Islet of Langerhans (tissue), 1 donor: ENCODE data around the gene PITPNC1.
A peak's percentile ranks its signal among the peaks of the same experiment; 100 is the strongest.
"Not testable (repeated sequence)": the region's sequence is repeated elsewhere in the genome, so short reads cannot be mapped to it uniquely, and the experiment has no call there.

Experiments
- FAIRE-seq: peaks from one replicate; lab custom pipeline; 2011; peaks lifted over from hg19 to GRCh38; lab: Jason Lieb, UNC

The PITPNC1 gene

DNA sequence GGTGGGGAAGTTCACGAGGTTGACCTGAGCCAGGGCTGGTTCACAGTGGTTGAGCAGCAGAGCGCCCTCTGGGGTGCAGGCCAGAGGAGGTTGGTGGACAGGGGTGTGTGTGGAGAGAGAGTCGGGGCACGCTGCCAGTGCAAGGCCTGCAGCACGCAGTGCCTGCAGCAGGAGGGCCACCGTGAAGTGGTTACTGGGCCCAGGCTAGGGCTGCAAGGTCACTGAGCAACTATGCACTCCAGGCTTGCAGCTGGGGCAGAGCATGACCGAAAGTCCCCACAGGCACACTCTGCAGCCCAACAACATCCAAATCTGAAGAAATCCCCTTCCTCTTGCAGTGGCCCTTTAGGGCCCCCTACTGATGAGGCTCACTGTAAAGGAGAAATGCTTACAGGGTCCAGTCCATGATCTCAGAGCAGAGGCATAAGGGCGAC lies 251.5 kb downstream of the PITPNC1 start:
- FAIRE-seq: no peak

DNA sequence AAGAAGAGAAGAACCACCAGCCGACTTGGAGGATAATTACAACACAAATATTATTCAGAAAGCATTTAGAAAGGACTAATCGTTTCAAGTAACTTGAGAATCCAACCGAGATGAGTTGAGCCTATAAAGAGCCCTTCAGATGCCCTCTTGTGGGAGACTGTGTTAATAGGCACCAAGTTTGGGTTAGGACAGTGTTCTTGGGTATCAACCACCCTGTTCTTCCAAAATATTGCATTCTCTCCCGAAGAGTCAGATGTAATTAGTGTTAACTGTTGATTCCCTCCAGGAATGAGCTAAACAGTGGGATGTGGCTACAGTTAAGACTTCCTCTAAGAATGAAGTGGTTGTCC lies 252.9 kb downstream of the PITPNC1 start:
- no peak for FAIRE-seq

DNA sequence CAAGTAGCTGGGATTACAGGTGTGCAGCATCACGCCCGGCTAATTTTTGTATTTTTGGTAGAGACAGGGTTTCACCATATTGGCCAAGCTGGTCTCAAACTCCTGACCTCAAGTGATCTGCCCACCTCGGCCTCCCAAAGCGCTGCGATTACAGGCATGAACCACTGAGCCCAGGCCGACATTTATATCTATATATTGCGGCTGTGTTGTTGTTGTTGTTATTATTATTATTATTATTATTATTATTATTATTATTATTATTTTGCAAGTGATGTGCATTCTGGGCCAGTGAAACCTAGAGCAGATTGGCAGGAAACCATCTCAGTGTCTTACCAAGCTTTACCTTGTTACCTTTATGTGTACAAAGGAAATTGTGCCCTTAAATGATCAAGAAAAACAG lies 253.8 kb downstream of the PITPNC1 start:
- FAIRE-seq: not testable (repeated sequence)

DNA sequence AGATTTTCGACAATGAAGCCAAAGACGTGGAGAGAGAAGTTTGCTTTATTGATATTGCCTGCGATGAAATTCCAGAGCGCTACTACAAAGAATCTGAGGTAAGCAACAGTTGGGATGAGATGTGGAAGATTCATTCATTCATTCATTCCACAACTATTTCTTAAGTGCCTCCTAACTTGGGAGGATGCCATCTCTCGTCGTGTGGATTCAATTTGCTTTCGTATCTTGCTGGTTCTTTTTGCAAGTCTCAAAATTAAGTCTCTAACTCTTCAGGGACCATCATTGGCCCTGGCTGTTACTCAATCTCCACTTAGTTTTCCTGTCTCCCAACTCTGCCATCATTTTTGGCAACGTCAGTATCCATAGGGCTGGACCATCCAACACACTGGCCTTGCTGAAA lies 255.1 kb downstream of the PITPNC1 start:
- no peak for FAIRE-seq

DNA sequence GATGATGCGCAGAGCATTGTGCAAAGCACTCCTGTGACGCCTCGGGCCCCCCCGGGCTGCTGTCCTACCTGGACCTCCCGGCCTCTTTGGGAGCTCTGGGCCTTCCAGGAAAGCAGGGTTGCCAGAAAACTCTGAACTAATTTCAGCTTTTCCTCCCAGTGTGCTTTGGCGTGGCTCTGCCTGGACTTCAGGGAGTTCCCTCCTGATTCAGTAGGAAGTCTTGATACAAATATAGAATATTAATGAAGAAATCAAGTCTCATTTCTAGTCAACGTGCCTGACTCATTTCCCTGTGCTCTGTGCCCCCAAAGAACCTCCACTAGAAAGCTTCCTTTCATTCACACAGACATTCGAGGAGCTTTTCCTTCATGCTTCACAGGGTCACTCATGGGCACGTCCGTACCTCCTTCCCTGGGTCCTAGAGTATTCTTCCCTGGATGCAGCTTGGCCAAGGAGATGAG lies 256.7 kb downstream of the PITPNC1 start:
- FAIRE-seq: no peak

DNA sequence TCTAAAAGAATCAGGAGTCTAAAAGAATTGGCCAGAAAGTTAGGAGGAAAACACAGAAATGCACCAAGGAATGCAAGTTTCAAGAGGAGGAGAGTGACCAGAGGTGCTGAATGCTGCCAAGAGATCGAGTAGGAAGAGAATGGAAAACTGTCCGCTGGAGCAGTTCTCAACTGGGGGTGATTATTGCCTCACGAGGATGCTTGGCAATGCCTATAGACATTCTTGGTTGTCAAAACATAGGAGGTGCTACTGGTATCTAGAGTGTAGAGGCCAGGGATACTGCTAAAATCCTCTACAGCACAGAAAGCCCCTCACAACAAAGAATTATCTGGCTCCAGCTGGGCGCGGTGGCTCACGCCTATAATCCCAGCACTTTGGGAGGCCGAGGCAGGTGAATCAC lies 258.6 kb downstream of the PITPNC1 start:
- no peak for FAIRE-seq

DNA sequence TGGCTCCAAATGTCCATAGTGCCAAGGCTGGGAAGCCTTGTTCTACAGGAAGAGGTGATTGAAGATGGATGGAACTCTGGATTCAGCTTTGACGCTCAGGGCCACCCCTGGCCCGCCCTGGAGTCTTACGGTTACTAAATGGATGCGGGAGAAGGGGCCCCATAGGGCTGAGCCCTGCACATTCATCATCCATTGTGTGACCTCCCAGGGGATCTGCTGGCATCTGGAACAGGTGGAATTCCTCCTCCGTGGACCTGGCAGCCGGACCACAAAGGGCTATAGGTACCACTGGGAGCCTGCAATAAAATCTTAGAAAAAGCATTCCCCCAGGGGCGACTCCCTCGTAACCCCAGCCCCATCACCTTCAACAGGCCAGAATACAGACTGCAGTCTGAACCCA lies 259.2 kb downstream of the PITPNC1 start:
- FAIRE-seq: no peak

DNA sequence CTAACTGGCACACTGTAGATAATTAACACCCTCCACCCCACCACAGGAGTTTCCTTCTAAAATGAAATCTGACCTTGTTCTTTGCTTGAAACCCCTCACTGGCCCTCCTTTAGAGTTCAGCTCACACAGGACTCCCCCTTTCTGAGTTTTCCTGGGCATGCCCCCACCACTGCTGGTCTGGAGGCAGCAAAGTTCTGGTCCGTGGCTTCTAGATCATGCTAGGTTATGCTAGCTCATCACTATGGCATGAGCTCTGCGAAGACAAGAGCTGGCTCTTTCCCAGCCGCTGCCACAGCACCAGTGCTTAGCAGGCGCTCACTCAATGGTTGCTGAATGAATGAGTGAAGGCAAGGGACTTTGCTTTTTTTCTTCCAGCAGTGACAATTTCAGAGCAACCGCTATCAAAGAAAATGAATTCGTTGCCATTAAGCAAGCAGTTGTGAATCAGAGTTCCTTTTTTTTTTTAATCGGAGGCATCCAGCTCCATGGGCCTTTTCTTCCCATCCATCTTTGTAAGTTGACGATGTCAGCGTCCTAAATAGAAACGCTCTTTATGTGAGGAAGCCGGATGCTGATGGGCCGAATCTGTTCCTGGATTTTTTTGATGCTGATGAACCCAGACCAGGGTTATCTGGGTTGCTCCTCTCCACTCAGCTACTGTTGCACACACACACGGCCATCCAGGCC lies 259.9 kb downstream of the PITPNC1 start:
- FAIRE-seq: no peak

DNA sequence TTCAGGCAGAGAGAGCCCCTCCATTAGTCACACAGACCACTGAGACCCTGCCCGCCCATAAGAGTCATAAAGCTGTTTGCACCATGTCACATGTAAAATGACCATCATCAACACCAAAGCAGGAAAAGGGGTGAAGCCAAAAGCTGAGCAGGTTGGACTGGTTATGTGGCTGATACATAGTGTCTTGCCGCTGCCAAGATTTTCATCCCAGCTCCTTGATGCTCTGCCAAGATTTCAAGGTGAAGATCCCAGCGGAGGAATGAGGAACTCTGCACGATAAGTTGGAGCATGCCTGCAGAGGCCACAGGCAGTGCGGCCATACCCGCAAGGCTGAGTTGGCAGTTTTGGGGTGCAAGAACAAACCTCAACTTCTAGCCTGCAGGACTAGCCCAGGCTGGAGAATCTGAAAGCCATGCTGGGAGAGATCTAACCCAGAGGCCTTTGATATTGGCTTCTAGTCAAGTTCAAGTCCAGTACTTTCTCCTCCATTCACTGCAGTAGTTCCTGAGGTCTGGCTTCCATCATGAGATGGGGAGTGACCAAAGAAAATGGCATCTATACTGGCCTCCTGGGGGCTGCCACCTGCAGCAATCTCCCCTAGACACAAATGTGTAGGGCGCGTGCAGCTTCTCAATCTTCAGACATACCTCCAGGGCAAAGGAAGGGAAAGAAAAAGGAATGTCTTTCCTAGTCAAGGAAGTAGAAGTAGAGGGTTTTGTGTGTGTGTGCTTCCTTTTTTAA lies 261.0 kb downstream of the PITPNC1 start:
- no peak for FAIRE-seq

DNA sequence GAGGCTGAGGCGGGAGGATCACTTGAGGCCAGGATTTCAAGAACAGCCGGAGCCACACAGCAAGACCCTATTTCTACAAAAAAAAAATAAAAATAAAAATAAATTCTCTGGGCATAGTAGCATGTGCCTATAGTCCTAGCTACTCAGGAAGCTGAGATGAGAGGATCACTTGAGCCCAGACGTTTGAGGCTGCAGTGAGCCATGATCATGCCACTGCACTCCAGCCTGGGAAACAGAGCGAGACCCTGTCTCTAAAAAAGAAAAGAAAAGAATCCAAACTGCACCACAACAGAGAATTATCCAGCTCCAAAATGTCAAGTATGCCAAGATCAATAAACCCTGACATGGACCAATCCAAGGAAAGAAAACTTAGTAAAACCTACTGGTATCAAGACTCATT lies 261.8 kb downstream of the PITPNC1 start:
- FAIRE-seq: no peak

DNA sequence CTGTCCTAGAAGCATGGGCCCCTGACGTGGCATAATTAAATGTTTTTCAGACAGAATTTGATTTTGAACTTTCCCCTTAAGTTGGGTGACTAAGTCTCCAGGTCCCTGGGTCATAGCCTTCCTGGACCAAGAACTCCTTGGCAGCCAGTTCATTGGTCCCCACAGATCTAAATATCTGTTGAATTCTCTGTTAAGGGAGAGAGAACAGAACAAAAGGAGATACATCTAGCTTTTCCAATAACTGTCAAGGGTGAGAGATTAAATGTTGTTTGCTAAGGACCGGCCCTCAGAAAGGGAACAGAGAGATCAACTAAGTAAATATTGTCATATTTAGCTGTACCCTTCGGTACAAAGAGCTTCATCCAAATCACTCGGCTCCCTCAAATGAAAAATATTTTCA lies 262.5 kb downstream of the PITPNC1 start:
- FAIRE-seq: peak; percentile 9

DNA sequence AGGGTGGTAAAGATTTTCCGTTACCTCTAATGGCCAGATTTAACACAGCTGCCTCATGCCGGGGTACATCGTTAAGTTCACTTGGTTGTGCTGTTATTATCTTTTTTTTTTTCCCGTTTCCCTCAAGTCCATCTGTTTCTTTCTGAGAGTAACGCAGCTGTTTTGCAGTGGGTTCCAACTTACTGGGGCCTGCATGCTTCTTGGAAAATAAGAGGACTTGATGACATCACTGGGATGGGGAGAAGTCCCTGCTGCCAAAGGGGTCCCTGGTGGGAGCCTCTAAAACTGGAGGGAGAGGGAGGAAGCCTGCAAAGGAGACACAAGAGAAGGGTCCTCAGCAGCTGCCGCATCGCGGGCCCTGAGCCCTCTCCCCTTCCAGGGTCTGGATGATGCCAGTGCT lies 262.9 kb downstream of the PITPNC1 start:
- no peak for FAIRE-seq

DNA sequence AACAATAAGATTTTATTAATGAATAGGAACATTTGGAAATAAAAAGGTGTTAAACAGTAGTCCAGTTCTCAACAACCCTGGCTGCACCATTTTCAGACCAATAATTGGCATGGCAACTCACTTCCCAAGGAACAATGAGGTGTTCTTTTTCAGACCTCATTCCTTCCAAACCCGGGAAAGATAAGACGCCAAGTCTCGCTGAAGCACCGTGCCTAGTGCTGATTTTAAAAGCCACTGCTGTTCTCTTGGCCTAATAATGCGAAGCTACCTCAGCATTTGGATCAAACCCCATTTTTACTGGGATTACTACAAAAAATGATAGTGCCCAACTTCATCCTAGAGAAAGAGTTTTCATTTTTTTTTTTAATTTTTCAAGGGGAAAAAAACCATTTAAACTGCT lies 265.4 kb downstream of the PITPNC1 start:
- no peak for FAIRE-seq

DNA sequence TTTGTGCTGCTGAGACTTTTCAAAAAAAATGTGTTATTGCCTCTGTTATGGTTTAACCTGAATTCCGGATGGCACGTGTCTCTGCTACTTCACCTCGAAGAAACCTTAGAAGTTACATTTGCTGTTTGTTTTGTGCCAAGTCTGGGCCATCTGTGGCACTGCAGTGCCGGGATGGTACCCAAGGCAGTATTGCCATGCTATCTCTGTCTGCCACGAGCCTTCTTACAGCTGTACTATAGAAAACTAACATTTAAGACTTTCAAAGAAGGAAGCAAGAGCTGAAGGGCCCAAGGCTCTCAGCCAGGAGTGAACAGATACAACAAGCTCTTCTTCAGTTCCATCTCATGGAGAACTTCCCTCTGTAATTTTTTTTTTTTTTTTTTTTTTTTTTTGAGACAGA lies 267.0 kb downstream of the PITPNC1 start:
- no peak for FAIRE-seq

DNA sequence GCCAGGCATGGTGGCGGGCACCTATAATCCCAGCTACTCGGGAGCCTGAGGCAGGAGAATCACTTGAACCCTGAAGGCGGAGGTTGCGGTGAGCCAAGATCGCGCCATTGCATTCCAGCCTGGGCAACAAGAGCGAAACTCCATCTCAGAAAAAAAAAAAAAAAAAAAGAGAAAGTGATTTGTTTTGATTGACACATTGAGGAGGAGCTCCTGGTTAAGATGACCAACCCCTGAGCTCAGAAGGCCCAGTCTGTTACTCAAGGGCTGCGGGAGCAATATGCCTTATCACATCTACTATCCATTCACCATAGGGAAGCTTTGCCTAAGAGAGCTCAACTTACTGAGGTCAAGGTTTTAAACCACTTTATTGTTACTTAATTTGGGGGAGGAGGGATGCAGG lies 268.1 kb downstream of the PITPNC1 start:
- FAIRE-seq: not testable (repeated sequence)

DNA sequence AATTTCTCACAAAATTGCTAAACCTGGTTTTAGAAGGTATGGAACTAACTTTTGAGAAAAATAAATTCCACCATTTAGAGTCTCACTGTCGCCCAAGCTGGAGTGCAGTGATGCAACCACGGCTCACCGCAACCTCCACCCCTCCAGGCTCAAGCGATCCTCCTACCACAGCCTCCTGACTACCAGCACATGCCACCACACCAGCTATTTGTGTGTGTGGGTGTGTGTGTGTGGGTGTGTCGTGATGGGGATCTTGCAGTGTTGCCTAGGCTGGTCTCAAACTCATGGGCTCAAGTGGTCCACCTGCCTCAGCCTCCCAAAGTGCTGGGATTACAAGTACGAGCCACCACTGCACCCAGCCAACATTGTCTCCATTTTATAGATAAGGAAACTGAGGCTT lies 269.4 kb downstream of the PITPNC1 start:
- no peak for FAIRE-seq

DNA sequence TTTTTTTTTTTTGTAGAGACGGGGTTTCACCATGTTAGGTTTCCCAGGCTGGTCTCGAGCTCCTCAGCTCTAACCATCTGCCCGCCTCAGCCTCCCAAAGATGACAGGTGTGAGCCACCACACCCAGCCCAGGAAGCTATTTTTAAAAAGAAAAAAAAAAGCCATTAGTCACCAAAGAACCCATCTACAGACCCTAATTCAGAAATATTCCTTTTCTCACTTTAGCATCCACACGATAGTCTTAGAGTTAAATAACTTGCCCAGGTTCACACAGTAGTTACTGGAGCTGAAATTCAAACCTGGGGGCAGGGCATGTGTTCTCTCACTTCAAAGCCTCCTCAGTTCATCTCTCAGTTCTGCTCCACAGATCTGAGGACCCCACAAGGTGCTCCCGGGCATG lies 270.4 kb downstream of the PITPNC1 start:
- FAIRE-seq: no peak

DNA sequence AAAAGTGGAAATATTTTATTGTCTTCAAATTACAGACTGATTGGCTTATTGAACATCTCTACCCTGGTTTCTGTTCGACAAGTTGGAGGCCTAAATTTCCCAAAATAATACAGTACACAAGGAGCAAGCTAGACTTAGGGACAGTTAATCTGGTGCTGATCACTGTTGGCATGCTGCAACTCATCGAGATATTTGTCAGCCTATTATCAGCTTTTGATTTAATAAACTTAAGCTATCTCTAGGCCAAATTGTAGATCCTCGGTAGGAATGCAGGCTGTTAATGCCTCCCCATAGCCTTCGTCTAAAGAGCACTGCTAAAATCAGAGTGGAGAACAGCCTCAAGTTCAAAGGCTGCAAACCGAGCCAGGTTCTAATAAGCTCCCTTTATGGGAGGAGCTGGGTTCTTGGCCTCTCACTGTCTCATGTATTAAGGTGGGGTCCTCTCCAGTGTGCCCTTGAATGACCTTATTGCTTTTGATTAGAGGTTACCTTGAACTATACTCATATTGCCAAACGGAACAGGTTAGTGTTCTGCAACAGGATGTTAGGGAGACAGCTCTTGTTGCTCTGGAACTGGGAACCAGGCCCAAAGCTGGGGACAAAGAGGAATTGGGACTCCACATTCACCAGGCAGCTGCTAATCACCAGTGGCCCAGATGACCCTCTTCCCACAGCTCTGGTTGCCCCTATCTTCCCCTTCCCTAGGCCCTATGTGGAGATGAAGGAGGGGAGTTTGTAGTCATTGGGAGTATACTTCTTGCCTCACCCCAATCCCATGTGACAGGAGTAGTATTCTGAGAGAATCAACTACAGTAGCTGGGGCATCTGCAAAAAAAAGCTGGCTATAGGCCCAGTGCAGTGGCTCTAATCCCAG lies 271.2 kb downstream of the PITPNC1 start:
- no peak for FAIRE-seq

DNA sequence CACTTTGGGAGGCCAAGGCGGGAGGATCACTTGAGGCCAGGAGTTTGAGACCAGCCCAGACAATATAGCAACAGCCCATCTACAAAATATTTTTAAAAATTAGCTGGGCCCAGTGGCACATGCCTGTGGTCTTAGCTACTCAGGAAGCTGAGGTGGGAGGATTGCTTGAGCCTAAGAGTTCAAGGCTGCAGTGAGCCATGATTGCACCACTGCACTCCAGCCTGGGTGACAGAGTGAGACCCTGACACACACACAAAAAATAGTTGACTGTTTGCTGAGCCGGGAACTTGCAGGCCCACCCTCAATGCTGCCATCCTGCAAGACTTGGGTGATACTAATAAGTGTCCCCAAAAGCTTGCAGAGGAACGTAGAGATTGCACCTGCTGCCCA lies 271.8 kb downstream of the PITPNC1 start:
- FAIRE-seq: not testable (repeated sequence)

DNA sequence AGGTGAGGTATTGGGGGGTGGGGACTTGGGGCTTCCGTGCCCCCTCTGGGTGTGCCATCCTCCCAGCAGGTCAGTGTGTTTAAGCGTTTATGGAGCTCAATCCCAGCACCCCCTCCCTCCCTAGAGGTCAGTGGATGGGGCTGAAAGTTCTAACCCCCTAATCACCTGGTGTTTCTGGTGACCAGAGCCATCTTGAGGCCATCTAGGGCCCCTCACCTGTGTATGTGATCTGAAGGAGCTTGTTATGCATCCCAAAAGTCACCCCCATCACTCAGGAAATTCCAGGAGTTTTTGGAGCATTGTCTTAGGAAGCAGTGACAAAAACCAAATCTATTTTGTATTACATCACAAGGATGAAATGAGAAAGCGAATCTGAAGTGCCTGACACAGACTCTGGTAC lies 272.8 kb downstream of the PITPNC1 start:
- FAIRE-seq: no peak

DNA sequence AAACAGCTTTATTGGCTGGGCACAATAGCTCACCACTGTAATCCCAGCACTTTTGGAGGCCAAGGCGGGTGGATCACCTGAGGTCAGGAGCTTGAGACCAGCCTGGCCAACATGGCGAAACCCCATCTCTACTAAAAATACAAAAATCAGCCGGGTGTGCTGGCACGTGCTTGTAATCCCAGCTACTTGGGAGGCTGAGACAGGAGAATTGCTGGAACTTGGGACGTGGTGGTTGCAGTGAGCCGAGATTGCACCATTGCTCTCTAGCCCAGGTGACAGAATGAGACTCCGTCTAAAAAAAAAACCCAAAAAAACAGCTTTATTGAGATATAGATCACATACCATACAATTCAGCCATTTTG lies 274.1 kb downstream of the PITPNC1 start:
- FAIRE-seq: not testable (repeated sequence)

DNA sequence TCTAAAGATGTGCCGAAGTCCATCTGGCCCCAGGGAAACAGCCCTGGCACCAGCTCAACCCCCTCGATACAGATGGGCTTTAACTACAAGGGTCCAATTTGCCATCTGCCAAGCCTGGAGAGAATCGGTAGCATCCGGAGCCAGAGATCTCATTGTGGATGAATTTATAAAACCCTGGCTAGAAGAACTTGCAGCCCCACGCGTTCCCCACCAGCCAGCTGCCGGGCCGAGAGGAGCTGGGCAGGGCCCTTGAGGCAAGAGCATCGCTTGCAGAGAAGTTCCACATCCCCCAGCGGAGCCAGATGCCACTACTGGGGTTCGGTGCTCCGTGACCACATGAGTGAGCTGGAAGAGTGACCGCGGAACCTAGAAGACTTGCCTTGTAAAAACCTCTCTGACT lies 275.4 kb downstream of the PITPNC1 start:
- no peak for FAIRE-seq

DNA sequence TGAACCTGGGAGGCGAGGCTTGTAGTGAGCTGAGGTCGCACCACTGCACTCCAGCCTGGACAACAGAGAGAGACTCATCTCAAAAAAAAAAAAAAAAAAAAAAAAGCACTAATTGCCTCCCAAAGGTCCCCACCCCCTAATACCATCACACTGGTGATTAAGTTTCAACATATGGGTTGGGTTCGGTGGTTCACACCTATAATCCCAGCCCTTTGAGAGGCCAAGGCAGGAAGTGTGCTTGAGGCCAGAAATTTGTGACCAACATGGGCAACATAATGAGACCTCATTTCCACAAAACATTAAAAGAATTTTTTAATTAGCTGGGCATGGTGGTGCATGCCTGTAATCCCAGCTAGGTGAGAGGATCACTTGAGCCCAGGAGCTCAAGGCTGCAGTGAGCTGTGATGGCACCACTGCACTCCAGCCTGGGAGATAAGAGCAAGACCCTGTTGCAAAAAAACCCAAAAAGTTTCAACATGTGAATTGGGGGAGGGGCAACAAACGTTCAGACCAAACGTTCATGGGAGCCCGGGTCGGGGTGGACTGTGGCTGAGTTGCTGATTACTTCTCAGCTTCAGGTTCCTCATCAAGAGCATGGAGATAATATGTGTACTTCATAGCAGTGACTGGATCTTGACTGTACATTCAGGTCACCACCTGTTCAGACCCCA lies 278.5 kb downstream of the PITPNC1 start:
- FAIRE-seq: no peak
